ENCODE measurements around the gene EVX2. TPM values are rescaled to one million over a fixed set of nuclear protein-coding genes. Genes with fewer than 3 reads are reported as not detected.

The EVX2 gene
- total RNA-seq, 4 donors from 2014 or later = 0.08 TPM; not detected in 3

DNA sequence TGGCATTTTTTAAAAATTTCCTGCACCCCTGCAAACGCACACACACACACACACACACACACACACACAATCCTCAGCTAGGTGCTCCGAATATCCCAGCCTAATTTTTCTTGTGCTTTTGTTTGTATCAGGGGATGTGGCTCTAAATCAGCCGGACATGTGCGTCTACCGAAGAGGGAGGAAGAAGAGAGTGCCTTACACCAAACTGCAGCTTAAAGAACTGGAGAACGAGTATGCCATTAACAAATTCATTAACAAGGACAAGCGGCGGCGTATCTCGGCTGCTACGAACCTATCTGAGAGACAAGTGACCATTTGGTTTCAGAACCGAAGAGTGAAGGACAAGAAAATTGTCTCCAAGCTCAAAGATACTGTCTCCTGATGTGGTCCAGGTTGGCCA, 10.6 kb upstream of the EVX2 start:
- Histone ChIP-seq H3K4me3 (no peak overlapping the region), H3K27me3 (peaks cover 100% of the 10 kb centered on the region), H3K9me3 (no peaks in the 10 kb centered on the region), H3K27ac (no peak overlapping the region), H3K4me1 (peaks cover 0 to 49% (median 24%) of the 10 kb centered on the region in 3 donors), H3K36me3 (no peaks in the 10 kb centered on the region)
- TF ChIP-seq POLR2A (IDR thresholded peaks at IDR 0.05) (no peak), POLR2AphosphoS5 (IDR thresholded peaks at IDR 0.05) (no peak), EP300 (IDR thresholded peaks at IDR 0.05) (no peak)
- TF ChIP-seq, protein P1, sequence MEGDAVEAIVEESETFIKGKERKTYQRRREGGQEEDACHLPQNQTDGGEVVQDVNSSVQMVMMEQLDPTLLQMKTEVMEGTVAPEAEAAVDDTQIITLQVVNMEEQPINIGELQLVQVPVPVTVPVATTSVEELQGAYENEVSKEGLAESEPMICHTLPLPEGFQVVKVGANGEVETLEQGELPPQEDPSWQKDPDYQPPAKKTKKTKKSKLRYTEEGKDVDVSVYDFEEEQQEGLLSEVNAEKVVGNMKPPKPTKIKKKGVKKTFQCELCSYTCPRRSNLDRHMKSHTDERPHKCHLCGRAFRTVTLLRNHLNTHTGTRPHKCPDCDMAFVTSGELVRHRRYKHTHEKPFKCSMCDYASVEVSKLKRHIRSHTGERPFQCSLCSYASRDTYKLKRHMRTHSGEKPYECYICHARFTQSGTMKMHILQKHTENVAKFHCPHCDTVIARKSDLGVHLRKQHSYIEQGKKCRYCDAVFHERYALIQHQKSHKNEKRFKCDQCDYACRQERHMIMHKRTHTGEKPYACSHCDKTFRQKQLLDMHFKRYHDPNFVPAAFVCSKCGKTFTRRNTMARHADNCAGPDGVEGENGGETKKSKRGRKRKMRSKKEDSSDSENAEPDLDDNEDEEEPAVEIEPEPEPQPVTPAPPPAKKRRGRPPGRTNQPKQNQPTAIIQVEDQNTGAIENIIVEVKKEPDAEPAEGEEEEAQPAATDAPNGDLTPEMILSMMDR (IDR thresholded peaks at IDR 0.05) = no peak
- ATAC-seq = no peak
- WGBS, 2 donors (ENCODE audit: low coverage in 1 of 2) = 3 to 4% methylated on average over 8 to 12 of the region's 12 CpGs

DNA sequence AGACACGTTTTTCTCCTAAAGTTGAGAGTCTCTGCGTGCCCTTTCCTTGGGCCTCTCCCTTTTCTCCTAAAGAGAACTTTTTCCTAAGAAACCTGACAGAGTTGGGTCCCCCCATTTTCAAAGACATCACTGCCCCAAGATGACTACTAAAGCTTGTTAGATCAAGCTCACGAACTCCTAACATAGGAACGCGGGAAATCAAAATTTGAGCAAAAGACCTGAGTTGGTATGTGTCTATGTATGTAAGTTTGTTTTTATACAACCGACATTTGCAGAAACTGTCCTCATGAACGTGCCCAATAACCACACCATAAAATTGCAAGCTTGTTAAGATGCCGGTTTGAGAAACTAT, 10.1 kb upstream of the EVX2 start:
- 5 to 14% methylated on average over 5 to 8 of the region's 8 CpGs for WGBS, 2 donors (ENCODE audit: low coverage in 1 of 2)
- no peak for TF ChIP-seq EP300 (IDR thresholded peaks at IDR 0.05)
- no peak for TF ChIP-seq POLR2A (IDR thresholded peaks at IDR 0.05)
- no peak for TF ChIP-seq POLR2AphosphoS5 (IDR thresholded peaks at IDR 0.05)
- TF ChIP-seq, protein P1 (IDR thresholded peaks at IDR 0.05) = no peak
- ATAC-seq = no peak
- Histone ChIP-seq H3K9me3 (no peaks in the 10 kb centered on the region), H3K27ac (no peak overlapping the region), H3K4me3 (no peak overlapping the region), H3K4me1 (peaks cover 0 to 48% (median 24%) of the 10 kb centered on the region in 3 donors), H3K27me3 (peaks cover 100% of the 10 kb centered on the region), H3K36me3 (no peaks in the 10 kb centered on the region)

DNA sequence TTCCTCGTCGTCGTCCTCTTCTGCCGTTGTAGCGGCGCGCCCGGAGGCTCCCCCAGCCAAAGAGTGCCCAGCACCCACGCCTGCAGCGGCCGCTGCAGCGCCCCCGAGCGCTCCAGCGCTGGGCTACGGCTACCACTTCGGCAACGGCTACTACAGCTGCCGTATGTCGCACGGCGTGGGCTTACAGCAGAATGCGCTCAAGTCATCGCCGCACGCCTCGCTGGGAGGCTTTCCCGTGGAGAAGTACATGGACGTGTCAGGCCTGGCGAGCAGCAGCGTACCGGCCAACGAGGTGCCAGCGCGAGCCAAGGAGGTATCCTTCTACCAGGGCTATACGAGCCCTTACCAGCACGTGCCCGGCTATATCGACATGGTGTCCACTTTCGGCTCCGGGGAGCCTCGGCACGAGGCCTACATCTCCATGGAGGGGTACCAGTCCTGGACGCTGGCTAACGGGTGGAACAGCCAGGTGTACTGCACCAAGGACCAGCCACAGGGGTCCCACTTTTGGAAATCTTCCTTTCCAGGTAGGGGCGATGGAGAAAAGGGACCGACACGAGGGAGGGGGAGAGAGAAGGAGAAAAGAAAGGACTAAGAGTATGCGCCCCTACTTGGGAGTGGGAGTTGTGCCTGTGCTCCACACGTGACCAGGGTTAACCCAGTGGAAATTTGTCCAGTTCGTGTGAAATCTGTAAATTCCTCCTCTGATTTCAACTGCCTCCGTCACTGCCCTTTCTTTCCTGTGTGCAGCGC, 9.6 kb upstream of the EVX2 start:
- peaks cover 100% of the 10 kb centered on the region for H3K27me3 ChIP-seq
- peaks cover 0 to 47% (median 24%) of the 10 kb centered on the region in 3 donors for H3K4me1 ChIP-seq
- no peak for ATAC-seq
- 6% methylated on average over 5 to 7 of the region's 53 CpGs for WGBS, 2 donors (ENCODE audit: low coverage in 1 of 2)
- peak overlapping the region in 1 of 2 donors; percentile 47 for H3K4me3 ChIP-seq
- TF ChIP-seq POLR2A (IDR thresholded peaks at IDR 0.05) (no peak), EP300 (IDR thresholded peaks at IDR 0.05) (no peak), POLR2AphosphoS5 (IDR thresholded peaks at IDR 0.05) (no peak)
- TF ChIP-seq, protein P1 (IDR thresholded peaks at IDR 0.05) = no peak
- H3K9me3 ChIP-seq = no peaks in the 10 kb centered on the region
- no peaks in the 10 kb centered on the region for H3K36me3 ChIP-seq
- no peak overlapping the region for H3K27ac ChIP-seq

DNA sequence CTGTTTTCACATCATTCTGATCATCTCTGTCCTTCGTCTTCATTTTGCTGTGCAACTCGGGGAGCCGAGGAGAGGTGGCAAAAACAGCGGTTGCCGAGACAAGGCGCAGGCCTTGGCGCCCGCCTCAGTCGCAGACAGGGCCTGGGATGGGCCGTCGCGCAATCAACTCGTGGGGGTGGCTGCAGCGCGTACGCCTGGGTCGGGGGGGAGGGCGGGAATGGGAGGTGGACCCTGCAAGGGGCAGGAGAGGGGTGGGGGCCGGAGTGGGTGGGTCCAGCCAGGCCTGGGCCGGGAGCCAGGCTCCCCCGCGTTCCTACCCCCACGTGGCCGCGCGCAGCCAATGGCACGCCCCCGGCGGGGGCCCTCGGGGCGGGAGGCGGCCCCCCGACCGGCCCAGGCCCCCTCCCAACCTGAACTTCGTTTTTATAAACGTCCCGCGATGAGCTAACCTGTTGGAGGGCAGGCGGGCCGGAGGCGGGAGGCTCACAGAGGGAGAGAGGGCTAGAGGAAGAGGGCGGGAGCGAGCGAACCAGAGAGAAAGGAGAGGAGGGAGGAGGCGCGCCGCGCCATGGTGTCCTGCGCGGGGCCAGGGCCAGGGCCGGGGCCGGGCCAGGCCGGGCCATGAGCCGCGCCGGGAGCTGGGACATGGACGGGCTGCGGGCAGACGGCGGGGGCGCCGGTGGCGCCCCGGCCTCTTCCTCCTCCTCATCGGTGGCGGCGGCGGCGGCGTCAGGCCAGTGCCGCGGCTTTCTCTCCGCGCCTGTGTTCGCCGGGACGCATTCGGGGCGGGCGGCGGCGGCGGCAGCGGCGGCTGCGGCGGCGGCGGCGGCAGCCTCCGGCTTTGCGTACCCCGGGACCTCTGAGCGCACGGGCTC, 8.7 kb upstream of the EVX2 start, which contains the start of gene HOXD13:
TSS of gene HOXD13 (plus strand) at position 452 of the 875 bp plus-strand sequence. CDS start at position 622, 170 bp downstream.
- Histone ChIP-seq H3K27ac (no peak within 1 kb of the TSS), H3K36me3 (no peaks in the 10 kb centered on the region), H3K4me1 (peaks cover 0 to 46% (median 23%) of the 10 kb centered on the region in 3 donors), H3K4me3 (peak within 1 kb of the TSS in 1 of 2 donors; percentile 47), H3K9me3 (no peaks in the 10 kb centered on the region), H3K27me3 (peaks cover 100% of the 10 kb centered on the region)
- ATAC-seq = no peak
- whole genome bisulfite sequencing, 2 donors (ENCODE audit: low coverage in 1 of 2) = 1% methylated on average over 16 of the region's 95 CpGs; no CpG with 5 or more reads in 1 of the 2 donors
- TF ChIP-seq EP300 (IDR thresholded peaks at IDR 0.05) (no peak), POLR2A (IDR thresholded peaks at IDR 0.05) (no peak), POLR2AphosphoS5 (IDR thresholded peaks at IDR 0.05) (no peak)
- TF ChIP-seq, protein P1 (IDR thresholded peaks at IDR 0.05) = no peak
